CD8-positive, alpha-beta memory T cell (primary cell): ENCODE results near the gene DYSF. TPM values are rescaled to one million over a fixed set of nuclear protein-coding genes. Genes with fewer than 3 reads are reported as not detected.

Source experiments
- polyA plus RNA-seq: library from polyadenylated mRNA; unstranded; fragments of 300-500 nt; fragmentation: Illumina TruSeq; gene quantifications from one replicate; pipeline ENCODE4 v1.2.3, GENCODE V29; 2021
- total RNA-seq, 2 experiments: library from RNA; stranded (reverse); gene quantifications; one replicate each; pipeline ENCODE4 v1.2.3, GENCODE V29; 2021

Gene DYSF
- total and polyA plus RNA-seq, 3 experiments from 2014 or later = 3.6 to 4.8 (median 3.9) TPM

Other genes starting within 250 kb of the DYSF start
- gene PAIP2B, start 226.5 kb upstream of the DYSF start, total RNA-seq = 1 to 10 TPM; 2.1 to 2.3 TPM
- gene PAIP2B, start 226.5 kb upstream of the DYSF start, polyA plus RNA-seq = 2.2 TPM
- gene ZNF638, start 121.8 kb upstream of the DYSF start, total RNA-seq = 10 to 100 TPM; 77.9 to 83.4 TPM
- gene ZNF638, start 121.8 kb upstream of the DYSF start, polyA plus RNA-seq = 47.8 TPM